HG03571 (cell line): ENCODE results near the gene CFAP157.

Experiments used
- ATAC-seq: cut with Tn5 transposase; IDR thresholded peaks from one replicate; pipeline ENCODE4 v1.9.1; 2021; ENCODE audit not compliant: unreplicated experiment

The CFAP157 gene

DNA sequence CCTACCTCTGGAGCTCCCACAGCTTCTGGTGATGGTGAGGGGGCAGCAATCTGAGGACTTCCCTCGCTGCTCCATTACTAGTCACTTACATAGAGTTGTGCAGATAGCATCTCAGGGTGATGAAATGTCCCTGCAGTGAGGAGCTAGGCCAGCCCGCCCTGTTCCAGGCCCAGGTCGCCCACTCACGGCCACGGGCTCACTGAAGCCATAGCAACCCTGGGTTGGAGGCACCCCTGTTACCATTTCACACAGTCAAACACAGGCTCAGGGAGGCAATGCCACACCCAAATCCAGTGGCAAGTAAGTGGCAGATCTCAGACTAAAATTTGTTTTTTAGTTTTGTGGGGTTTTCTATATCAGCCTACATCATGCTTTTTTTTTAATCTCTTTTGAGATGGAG lies 52.1 kb downstream of the CFAP157 start:
- ATAC-seq: no peak

DNA sequence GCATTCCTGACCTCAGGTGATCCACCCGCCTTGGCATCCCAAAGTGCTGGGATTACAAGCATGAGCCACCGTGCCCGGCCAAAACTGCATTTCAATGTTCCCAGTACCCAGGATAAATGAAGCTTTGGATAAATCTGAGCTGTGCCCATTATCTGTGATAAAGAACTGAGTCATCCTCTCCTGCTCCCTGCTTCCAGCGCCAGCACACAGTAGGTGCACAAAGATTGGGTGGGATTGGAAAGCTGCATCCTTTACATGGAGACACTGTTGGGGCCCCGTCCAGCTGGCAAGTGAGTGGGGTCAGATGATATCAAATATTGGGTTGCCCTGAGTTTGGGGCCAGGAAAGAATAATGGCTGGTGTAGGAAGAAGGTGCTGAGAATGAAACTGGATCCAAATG lies 54.3 kb downstream of the CFAP157 start:
- ATAC-seq: no peak

DNA sequence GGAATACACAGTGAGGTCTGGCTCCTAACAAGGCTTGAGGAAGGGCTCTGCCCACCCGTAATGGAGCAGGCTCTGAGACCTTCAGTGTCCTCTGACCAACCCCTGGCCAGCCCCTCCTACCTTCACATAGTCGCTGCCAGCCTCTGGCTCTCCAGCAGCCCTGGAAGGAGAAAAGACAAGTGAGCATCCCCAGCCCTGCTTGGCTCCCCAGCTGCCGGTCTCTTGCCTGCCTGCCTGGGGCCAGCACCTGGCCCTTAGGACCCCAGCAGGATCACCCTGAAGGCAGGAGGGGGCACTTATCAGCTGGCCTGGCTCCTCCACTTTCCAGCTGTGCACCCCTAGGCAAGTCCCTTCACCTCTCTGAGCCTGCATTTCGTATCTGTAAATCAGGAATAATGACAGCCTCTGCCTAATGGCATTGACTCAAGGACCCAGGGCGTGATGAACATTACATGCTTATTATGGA lies 54.7 kb downstream of the CFAP157 start:
- ATAC-seq: no peak

DNA sequence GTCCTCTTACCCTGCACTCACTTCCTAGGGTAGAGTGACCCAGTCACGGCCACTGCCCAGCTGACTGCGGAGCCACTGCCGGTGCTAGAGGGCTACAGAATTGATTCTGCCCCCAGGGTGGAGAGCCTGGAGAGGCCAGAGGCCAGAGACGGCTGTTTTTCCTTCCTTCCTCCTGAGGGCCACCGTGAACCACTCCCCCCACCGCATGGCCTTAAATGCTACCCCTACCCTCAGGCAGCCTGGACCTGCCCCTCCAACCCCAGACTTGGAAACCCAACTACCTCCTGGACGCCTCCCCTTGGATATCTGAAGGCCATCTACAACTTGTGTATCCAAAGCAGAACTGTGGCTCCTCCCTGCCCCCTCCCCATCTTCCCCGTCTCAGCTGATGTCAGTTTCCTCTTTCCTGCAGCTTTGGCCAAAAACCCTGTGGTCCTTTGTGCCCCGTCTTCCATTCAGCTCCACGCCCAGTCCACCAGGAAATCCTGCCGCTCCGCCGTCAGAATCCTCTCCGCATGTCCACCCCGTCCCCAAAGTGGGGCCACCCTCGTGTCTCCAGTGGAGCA lies 55.4 kb downstream of the CFAP157 start:
- no peak for ATAC-seq

DNA sequence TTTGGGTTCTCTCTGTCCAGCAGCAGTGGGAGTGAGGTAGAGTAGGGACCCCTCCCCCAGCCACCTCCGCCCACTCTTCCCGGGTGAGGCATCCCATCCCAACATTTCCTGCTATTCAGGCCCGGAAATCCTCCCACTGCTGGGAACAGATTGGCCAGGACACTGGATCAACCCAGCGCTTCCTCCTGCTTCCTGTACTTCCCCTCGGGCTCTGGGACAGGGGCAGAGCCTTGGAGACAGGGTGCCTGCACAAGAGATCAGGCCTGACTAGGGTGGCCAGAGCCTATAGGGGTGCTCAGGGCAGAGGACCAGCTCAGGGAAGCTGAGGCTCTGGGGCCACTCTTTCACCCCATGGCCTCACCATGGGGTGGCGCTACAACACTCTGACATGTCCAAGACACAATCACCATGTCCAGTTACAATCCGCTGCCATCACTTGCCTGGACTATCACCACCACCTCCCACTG lies 57.2 kb downstream of the CFAP157 start:
- no peak for ATAC-seq

DNA sequence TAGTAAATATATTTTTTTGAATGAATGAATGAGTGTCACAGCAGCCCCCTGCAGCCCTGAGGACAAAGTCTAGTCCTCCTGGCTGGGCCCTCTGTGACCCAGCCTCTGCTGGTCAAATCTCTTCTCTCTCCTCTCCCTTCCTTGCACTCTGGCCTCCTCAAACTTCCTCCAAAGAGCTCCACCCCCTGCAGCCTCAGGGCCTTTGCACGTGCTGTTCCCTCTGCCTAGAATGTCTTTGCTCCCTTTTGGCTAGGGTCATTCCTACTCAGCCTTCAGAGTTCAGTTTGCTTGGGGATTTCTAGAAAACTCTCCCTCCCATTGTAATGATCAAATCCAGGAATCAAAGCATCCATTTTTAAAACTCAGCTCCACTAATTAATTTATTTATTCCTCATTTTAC lies 58.6 kb downstream of the CFAP157 start:
- ATAC-seq: no peak
